NB4 (cell line): ENCODE measurements around the gene LBHD1.
"Not testable (repeated sequence)": the region's sequence is repeated elsewhere in the genome, so short reads cannot be mapped to it uniquely, and the experiment has no call there.

Source experiments
- DNase-seq: peaks from one replicate; pipeline ENCODE4 v3.0.0; 2010; ENCODE audit warnings: low read depth
- H3K4me3 ChIP-seq: one replicate; pipeline ENCODE4 v1.5.1; 2011; ENCODE audit warnings: mild to moderate bottlenecking, low read depth, low read length, moderate library complexity
- CTCF ChIP-seq: IDR thresholded peaks from one replicate; pipeline ENCODE4 v1.5.1; 2012; ENCODE audit warnings: low read depth, low read length
- MAX ChIP-seq: IDR thresholded peaks from 2 replicates; pipeline ENCODE4 v1.6.1; 2011; ENCODE audit warnings: low read depth, low read length
- MYC ChIP-seq: IDR thresholded peaks from 2 replicates; pipeline ENCODE4 v1.6.1; 2011; ENCODE audit warnings: low read depth, low read length
- POLR2A ChIP-seq: IDR thresholded peaks from 2 replicates; pipeline ENCODE4 v1.6.1; 2011; ENCODE audit warnings: mild to moderate bottlenecking; ENCODE audit not compliant: insufficient read length; ENCODE audit errors: extremely low read depth

The LBHD1 gene

DNA sequence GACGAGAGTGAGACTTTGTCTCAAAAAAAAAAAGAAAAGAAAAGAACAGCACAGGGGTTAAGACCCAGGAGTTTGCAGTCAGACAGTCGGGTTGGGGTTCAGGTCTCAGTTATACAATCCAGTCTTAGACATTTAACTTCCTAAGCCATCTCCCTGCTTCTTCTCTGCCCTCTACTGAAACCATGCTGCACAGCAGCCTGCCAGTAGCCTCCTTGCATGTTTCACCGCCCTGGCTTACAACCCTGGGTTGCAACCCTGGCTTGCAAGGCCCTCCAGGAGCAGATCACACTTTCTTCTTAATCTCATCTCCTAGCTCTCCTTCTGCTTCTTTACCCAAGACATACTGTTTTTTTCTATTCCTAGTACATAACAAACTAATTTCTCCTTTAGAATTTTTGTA is 44.4 kb downstream of the LBHD1 start:
- TF ChIP-seq MAX (no peak), CTCF (no peak), POLR2A (no peak), MYC (no peak)
- peak; percentile 46 for DNase-seq
- no peak overlapping the region for H3K4me3 ChIP-seq

DNA sequence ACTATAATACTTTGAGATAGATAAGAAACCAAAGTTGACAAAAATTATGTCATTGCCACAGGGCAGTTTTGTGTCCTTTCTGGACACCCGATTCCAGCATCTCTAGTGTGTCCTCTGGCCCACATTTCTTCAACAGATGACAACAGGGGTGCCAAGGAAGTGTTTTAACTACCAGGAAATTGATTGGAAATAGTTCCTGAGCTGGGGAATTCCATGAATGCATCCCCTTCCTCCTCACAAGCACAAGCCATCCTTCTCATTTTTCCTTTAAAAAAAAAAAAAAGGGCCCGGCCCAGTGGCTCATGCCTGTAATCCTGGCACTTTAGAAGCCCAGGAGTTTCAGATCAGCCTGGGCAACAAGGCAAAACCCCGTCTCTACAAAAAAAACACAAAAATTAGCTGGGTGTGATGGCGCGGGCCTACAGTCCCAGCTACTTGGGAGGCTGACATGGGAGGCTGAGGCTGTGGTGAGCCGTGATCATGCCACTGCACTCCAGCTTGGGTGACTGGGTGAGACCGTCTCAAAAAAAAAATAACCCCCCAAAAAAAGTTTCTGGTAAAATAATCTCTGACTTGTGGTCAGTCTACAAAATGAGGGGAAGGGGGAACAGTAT is 49.5 kb downstream of the LBHD1 start:
- no peak for TF ChIP-seq POLR2A
- TF ChIP-seq MYC = no peak
- no peak for TF ChIP-seq MAX
- TF ChIP-seq CTCF = no peak
- DNase-seq = no peak
- peak overlapping the region; percentile 98 for H3K4me3 ChIP-seq

GRCh38 chr11:62621567-62622470 is 50.2 kb downstream of the LBHD1 start, which contains the start of gene B3GAT3:
Gene B3GAT3, minus strand, starts transcription at chr11:62621986. Its CDS starts 39 bp downstream, at chr11:62621947.
- H3K4me3 ChIP-seq = peak within 1 kb of the TSS; percentile 98
- peak; percentile 99 for DNase-seq
- peak; percentile 92 for TF ChIP-seq MYC
- TF ChIP-seq MAX = peak; percentile 99
- peak; percentile 89 for TF ChIP-seq POLR2A
- TF ChIP-seq CTCF = no peak

DNA sequence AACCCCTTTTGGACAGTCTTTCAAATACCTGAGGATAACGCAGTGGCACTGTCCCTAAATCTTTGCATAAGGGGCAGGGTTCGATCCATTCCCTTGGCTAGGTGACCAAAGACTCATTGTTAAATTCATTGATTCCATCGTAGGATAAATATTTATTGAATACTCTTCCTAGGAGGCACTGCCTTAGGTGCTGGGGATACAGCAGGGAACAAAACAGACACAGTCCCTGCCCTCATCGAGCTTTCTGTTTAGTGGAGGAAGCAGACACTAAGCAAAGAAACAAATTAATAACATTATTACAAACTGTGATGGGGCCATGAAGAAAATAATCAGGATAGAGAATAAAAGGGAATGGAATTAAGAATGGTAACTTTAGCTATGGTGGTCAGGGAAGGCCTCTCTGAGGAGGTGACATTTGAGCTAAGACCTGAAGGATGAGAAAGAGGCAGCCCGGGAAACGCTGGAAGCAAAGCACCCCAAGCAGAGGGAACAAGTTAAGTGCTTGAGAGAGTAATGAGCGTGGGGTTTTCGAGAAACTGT is 51.0 kb downstream of the LBHD1 start:
- no peak for DNase-seq
- peak overlapping the region; percentile 98 for H3K4me3 ChIP-seq
- TF ChIP-seq MYC (no peak), CTCF (no peak), POLR2A (no peak), MAX (no peak)

GRCh38 chr11:62616957-62617356 is 55.1 kb downstream of the LBHD1 start:
- DNase-seq = not testable (repeated sequence)

GRCh38 chr11:62615521-62615920 is 56.5 kb downstream of the LBHD1 start:
- no peak for DNase-seq
- TF ChIP-seq MYC (no peak), MAX (no peak), POLR2A (no peak)
- H3K4me3 ChIP-seq = no peak overlapping the region

More at GRCh38 chr11:62616957-62617356, 55.1 kb downstream of the LBHD1 start:
- not testable (repeated sequence) for H3K4me3 ChIP-seq
